Tibial nerve (tissue), 3 donors: ENCODE data around the gene KRT3.

Experiments
- POLR2A ChIP-seq, 2 donors: fragments of 450-650 bp; IDR thresholded peaks; one replicate each; pipeline ENCODE4 v1.6.1; 2017; ENCODE audit warnings: antibody characterized with exemption in 2 of 2, mild to moderate bottlenecking in 2 of 2, moderate library complexity in 2 of 2
- TF ChIP-seq, protein P1 (sequence below), 5 experiments: fragments of 200-600 bp in 3 of 5; fragments of 450-650 bp in 2 of 5; sonication (generic) in 3 of 5; IDR thresholded peaks; one replicate each; pipeline ENCODE4 v1.5.1; 2016 to 2019; ENCODE audit warnings: antibody characterized with exemption in 5 of 5, mild to moderate bottlenecking in 3 of 5, moderate library complexity in 2 of 5

DNA sequence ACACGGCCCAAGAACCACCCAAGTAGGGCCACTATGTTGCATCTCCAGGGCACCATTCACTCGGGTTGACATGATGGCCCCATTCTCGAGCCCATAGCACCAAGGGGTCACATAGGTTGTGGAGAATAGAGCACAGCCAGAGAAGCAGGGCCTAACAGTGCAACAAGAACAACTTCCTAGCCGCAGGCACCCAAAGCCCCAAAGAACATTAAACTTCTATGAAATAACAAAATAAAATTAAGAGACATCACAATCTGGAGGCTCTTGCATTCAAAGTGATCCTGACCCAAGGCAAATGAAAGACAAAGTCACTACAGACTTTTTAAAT lies 16.1 kb upstream of the KRT3 start:
- TF ChIP-seq POLR2A (IDR thresholded peaks at IDR 0.05): no peak
- TF ChIP-seq, protein P1, sequence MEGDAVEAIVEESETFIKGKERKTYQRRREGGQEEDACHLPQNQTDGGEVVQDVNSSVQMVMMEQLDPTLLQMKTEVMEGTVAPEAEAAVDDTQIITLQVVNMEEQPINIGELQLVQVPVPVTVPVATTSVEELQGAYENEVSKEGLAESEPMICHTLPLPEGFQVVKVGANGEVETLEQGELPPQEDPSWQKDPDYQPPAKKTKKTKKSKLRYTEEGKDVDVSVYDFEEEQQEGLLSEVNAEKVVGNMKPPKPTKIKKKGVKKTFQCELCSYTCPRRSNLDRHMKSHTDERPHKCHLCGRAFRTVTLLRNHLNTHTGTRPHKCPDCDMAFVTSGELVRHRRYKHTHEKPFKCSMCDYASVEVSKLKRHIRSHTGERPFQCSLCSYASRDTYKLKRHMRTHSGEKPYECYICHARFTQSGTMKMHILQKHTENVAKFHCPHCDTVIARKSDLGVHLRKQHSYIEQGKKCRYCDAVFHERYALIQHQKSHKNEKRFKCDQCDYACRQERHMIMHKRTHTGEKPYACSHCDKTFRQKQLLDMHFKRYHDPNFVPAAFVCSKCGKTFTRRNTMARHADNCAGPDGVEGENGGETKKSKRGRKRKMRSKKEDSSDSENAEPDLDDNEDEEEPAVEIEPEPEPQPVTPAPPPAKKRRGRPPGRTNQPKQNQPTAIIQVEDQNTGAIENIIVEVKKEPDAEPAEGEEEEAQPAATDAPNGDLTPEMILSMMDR (IDR thresholded peaks at IDR 0.05): no peak
